Prostate gland (tissue), 2 donors: ENCODE measurements around the gene RRAD. TPM values are rescaled to one million over a fixed set of nuclear protein-coding genes. Genes with fewer than 3 reads are reported as not detected.

Experiments
- DNase-seq: peaks from one replicate; pipeline ENCODE4 v3.0.0-alpha.2; 2019; ENCODE audit warnings: low spot score
- H3K27ac ChIP-seq, 2 donors: fragments of 200-600 bp; sonication (generic); 2 replicates each; pipeline ENCODE4 v1.5.1; 2017 to 2019
- H3K27me3 ChIP-seq: fragments of 200-600 bp; sonication (generic); replicated peaks from 2 replicates; pipeline ENCODE4 v1.5.1; 2019; ENCODE audit not compliant: insufficient read depth
- H3K36me3 ChIP-seq, 2 donors: fragments of 200-600 bp; sonication (generic); 1 replicate in 1 of 2; 2 replicates in 1 of 2; pipeline versions ENCODE4 v1.5.1 to v1.8.1; 2017 to 2019
- H3K4me1 ChIP-seq: fragments of 200-600 bp; sonication (generic); replicated peaks from 2 replicates; pipeline ENCODE4 v1.5.1; 2019
- H3K4me3 ChIP-seq, 2 donors: fragments of 200-600 bp; sonication (generic); 2 replicates each; pipeline ENCODE4 v1.5.1; 2017 to 2019
- H3K9me3 ChIP-seq: fragments of 200-600 bp; sonication (generic); 2 replicates; pipeline ENCODE4 v1.5.1; 2017
- POLR2A ChIP-seq: fragments of 450-650 bp; IDR thresholded peaks from one replicate; pipeline ENCODE4 v1.6.1; 2016; ENCODE audit warnings: antibody characterized with exemption, mild to moderate bottlenecking
- POLR2AphosphoS5 ChIP-seq: sonication (generic); formaldehyde crosslinking; IDR thresholded peaks from one replicate; pipeline ENCODE4 v1.6.1; 2017; ENCODE audit warnings: antibody characterized with exemption
- WGBS: methylation state at CpG from one replicate; pipeline ENCODE4 v1.1.5; 2018; 5-methylcytosine and 5-hydroxymethylcytosine counted together
- intact Hi-C: fragments of 100-400 bp; cut with DNase I; formaldehyde crosslinking; loops from one replicate; pipeline ENCODE4 v1.14.2; 2022
- total RNA-seq, 2 donors: library from RNA; depleted of rRNA; stranded (reverse); fragments of >200 nt; gene quantifications; one replicate each; pipeline ENCODE4 v1.1.0, GENCODE V29; 2016
- TF ChIP-seq, protein P1 (sequence below), 4 experiments: fragments of 200-600 bp in 2 of 4; fragments of 450-650 bp in 2 of 4; sonication (generic) in 2 of 4; IDR thresholded peaks; 1 replicate in 3 of 4; 2 replicates in 1 of 4; pipeline ENCODE4 v1.5.1; 2016 to 2019; ENCODE audit warnings: antibody characterized with exemption in 4 of 4, mild to moderate bottlenecking in 2 of 4, moderate library complexity in 2 of 4

RRAD gene
- total RNA-seq, 2 donors from 2014 or later: 17.0 to 37.0 TPM

DNA sequence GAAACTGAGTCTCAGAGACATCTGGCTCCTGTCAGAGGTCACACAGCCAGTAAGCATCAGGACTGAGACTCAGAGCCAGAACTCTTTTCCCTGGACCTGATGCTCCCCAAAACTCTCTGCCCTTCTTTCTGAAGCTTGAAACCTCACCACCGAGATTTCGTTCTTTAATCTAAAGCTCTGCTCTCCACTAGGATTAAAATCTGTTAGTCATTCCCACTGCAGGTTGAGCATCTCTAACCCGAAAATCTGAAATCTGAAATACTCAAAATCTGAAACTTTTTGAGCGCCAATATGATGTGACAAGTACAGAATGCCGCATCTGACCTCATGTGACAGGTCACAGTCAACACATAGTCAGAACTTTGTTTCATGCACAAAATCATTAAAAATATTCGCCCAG, 8.8 kb downstream of the RRAD start:
- H3K27me3 ChIP-seq: no peaks in the 10 kb centered on the region
- no peaks in the 10 kb centered on the region for H3K36me3 ChIP-seq
- H3K9me3 ChIP-seq: no peaks in the 10 kb centered on the region
- DNase-seq: no peak
- no peaks in the 10 kb centered on the region for H3K4me1 ChIP-seq
- TF ChIP-seq POLR2AphosphoS5: no peak
- no peak for TF ChIP-seq POLR2A
- TF ChIP-seq, protein P1, sequence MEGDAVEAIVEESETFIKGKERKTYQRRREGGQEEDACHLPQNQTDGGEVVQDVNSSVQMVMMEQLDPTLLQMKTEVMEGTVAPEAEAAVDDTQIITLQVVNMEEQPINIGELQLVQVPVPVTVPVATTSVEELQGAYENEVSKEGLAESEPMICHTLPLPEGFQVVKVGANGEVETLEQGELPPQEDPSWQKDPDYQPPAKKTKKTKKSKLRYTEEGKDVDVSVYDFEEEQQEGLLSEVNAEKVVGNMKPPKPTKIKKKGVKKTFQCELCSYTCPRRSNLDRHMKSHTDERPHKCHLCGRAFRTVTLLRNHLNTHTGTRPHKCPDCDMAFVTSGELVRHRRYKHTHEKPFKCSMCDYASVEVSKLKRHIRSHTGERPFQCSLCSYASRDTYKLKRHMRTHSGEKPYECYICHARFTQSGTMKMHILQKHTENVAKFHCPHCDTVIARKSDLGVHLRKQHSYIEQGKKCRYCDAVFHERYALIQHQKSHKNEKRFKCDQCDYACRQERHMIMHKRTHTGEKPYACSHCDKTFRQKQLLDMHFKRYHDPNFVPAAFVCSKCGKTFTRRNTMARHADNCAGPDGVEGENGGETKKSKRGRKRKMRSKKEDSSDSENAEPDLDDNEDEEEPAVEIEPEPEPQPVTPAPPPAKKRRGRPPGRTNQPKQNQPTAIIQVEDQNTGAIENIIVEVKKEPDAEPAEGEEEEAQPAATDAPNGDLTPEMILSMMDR (IDR thresholded peaks at IDR 0.05): no peak
- no peak overlapping the region for H3K4me3 ChIP-seq
- no peak overlapping the region for H3K27ac ChIP-seq
- WGBS: 83% methylated on average over 6 of the region's 6 CpGs
- intact Hi-C loops: no loop called here

GRCh38 chr16:66915041-66915440, 10.3 kb downstream of the RRAD start:
- intact Hi-C loops: no loop called here
- Histone ChIP-seq H3K27me3 (no peaks in the 10 kb centered on the region), H3K9me3 (no peaks in the 10 kb centered on the region), H3K36me3 (no peaks in the 10 kb centered on the region), H3K4me3 (no peak overlapping the region), H3K27ac (no peak overlapping the region), H3K4me1 (no peaks in the 10 kb centered on the region)
- 67% methylated on average over 7 of the region's 7 CpGs for WGBS
- TF ChIP-seq, protein P1 (IDR thresholded peaks at IDR 0.05): no peak
- TF ChIP-seq POLR2AphosphoS5 (no peak), POLR2A (no peak)
- DNase-seq: no peak

- 96% methylated on average over 7 of the region's 7 CpGs for WGBS
- no peak for DNase-seq
- no peak overlapping the region for H3K4me3 ChIP-seq
- H3K27ac ChIP-seq: no peak overlapping the region
- TF ChIP-seq, protein P1 (IDR thresholded peaks at IDR 0.05): no peak
- no peak for TF ChIP-seq POLR2A
- no peak for TF ChIP-seq POLR2AphosphoS5
- intact Hi-C loops: no loop called here
- no peaks in the 10 kb centered on the region for H3K27me3 ChIP-seq
- H3K36me3 ChIP-seq: no peaks in the 10 kb centered on the region
- H3K4me1 ChIP-seq: no peaks in the 10 kb centered on the region
- H3K9me3 ChIP-seq: no peaks in the 10 kb centered on the region
These were observed 10.8 kb downstream of the RRAD start for GRCh38 chr16:66914541-66914940.

GRCh38 chr16:66913711-66914110, 11.6 kb downstream of the RRAD start:
- Histone ChIP-seq H3K27me3 (no peaks in the 10 kb centered on the region), H3K36me3 (no peaks in the 10 kb centered on the region), H3K27ac (no peak overlapping the region), H3K9me3 (no peaks in the 10 kb centered on the region), H3K4me1 (no peaks in the 10 kb centered on the region), H3K4me3 (no peak overlapping the region)
- TF ChIP-seq, protein P1 (IDR thresholded peaks at IDR 0.05): no peak
- TF ChIP-seq POLR2AphosphoS5: no peak
- TF ChIP-seq POLR2A: no peak
- WGBS: 88% methylated on average over 4 of the region's 4 CpGs
- intact Hi-C loops: no loop called here
- DNase-seq: no peak

DNA sequence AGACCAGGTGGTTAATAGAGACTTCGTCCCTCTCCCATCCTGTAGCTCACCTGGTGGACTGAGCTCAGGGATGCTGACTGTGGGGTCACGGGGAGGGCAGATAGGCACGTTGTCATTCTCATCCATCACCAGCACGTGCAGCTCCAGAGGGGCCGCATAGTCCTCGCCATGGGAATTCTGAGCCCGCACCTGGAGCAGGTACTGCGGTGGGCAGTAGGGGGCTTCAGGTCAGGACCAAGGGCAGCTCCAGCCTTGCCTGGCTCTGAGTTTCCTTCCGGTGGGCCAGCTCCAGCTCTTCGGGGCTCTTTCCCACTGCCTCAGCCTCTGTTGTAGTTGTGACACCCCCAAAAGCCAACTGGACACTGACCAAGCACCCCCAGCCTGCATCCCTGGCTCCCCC, 12.3 kb downstream of the RRAD start:
- WGBS: 42% methylated on average over 10 of the region's 10 CpGs
- Histone ChIP-seq H3K36me3 (no peaks in the 10 kb centered on the region), H3K27me3 (no peaks in the 10 kb centered on the region), H3K4me1 (no peaks in the 10 kb centered on the region), H3K27ac (no peak overlapping the region), H3K4me3 (no peak overlapping the region), H3K9me3 (no peaks in the 10 kb centered on the region)
- TF ChIP-seq, protein P1 (IDR thresholded peaks at IDR 0.05): no peak
- TF ChIP-seq POLR2A: no peak
- TF ChIP-seq POLR2AphosphoS5: no peak
- intact Hi-C loops: no loop called here
- no peak for DNase-seq
